ENCODE data around the gene ACSF2. TPM values are rescaled to one million over a fixed set of nuclear protein-coding genes. Genes with fewer than 3 reads are reported as not detected.

ACSF2 gene
- total and polyA plus RNA-seq, 2 of the 13 experiments (the other 11 are each of a cell fraction or from before 2014, with no cell fraction given), result 87.3 to 109 TPM

DNA sequence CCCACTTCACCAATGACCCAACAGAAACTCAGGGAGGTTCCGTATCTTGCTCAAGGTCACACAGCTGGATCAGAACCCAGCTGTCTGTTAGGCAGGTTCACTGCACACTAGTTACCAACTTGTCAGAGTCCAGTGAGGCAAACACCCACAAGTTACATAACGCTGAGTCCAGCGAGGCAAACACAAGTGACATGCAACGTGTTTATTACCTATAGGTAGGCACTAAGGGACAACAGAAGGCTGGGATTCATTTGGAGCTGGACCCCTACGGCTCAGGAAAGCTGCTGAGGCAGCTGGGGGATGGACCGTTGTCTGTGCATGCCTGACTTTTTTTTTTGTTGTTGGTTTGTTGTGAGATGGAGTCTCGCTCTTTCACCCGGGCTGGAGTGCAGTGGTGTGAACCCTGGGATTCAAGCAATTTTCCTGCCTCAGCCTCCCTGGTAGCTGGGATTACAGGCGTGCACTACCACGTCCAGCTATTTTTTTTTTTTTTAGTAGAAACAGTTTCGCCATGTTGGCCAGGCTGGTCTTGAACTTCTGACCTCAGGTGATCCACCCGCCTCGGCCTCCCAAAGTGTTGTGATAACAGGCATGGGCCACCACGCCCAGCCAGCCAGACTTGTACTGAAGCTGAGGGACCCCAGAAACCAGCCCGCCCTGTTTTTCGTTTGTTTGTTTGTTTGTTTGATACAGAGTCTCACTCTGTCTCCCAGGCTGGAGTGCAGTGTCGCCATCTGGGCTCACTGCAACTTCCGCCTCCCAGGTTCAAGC lies 50.7 kb downstream of the ACSF2 start (continued):
- TF ChIP-seq RERE (CRISPR knock-in tag; IDR thresholded peaks at IDR 0.05; ENCODE audit: low read depth) (no peak), KLF11 (CRISPR knock-in tag; IDR thresholded peaks at IDR 0.05) (no peak), ZNF552 (CRISPR knock-in tag; IDR thresholded peaks at IDR 0.05; ENCODE audit: borderline replicate concordance) (no peak), MAF1 (CRISPR knock-in tag; IDR thresholded peaks at IDR 0.05; ENCODE audit: borderline replicate concordance) (no peak), TFDP2 (CRISPR knock-in tag; IDR thresholded peaks at IDR 0.05) (no peak), ZFAT (CRISPR knock-in tag; conservative IDR thresholded peaks at IDR 0.05) (no peak), ONECUT2 (CRISPR knock-in tag; IDR thresholded peaks at IDR 0.05) (no peak), EEA1 (CRISPR knock-in tag; IDR thresholded peaks at IDR 0.05; ENCODE audit: borderline replicate concordance) (no peak), ZNF615 (CRISPR knock-in tag; IDR thresholded peaks at IDR 0.05; ENCODE audit: borderline replicate concordance) (no peak), ZNF839 (CRISPR knock-in tag; IDR thresholded peaks at IDR 0.05; ENCODE audit: borderline replicate concordance) (no peak), RARA (CRISPR knock-in tag; IDR thresholded peaks at IDR 0.05) (peak; percentile 47; the same call in 1 of the 2 replicates), ZNF264 (CRISPR knock-in tag; IDR thresholded peaks at IDR 0.05) (0 out of 2 replicates have a peak, but pooled peaks have one; percentile 48), CHD2 (IDR thresholded peaks at IDR 0.05; ENCODE audit: low read depth, low read length) (no peak), PRDM10 (CRISPR knock-in tag; IDR thresholded peaks at IDR 0.05; ENCODE audit: low read depth) (no peak), ZNF224 (CRISPR knock-in tag; IDR thresholded peaks at IDR 0.05) (no peak), ZSCAN21 (CRISPR knock-in tag; IDR thresholded peaks at IDR 0.05; ENCODE audit: borderline replicate concordance) (no peak), ZNF263 (CRISPR knock-in tag; IDR thresholded peaks at IDR 0.05) (no peak), RAD51 (IDR thresholded peaks at IDR 0.05; ENCODE audit: borderline replicate concordance) (no peak), JUNB (CRISPR knock-in tag; IDR thresholded peaks at IDR 0.05; ENCODE audit: borderline replicate concordance) (no peak)
- TF ChIP-seq, protein P1, sequence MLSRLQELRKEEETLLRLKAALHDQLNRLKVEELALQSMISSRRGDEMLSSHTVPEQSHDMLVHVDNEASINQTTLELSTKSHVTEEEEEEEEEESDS (CRISPR knock-in tag; IDR thresholded peaks at IDR 0.05; ENCODE audit: borderline replicate concordance), result no peak

Data from HepG2 (cell line).